K562 (cell line): Measurements from ENCODE around the gene PRKACG. TPM values are rescaled to one million over a fixed set of nuclear protein-coding genes. Genes with fewer than 3 reads are reported as not detected.

ENCODE experiments used
- BRD9 ChIP-seq: fragments of 450-650 bp; IDR thresholded peaks from 2 replicates; pipeline ENCODE4 v1.6.1; 2018; ENCODE audit warnings: low read depth; ENCODE audit not compliant: partially characterized antibody
- FOXK2 ChIP-seq, 2 experiments: fragments of 450-650 bp; IDR thresholded peaks in 1 of 2; conservative IDR thresholded peaks in 1 of 2; 2 replicates each; pipeline ENCODE4 v1.6.1; 2016; ENCODE audit warnings: low read depth in 2 of 2, mild to moderate bottlenecking in 1 of 2
- GATAD2A ChIP-seq: fragments of 450-650 bp; IDR thresholded peaks from 2 replicates; pipeline ENCODE4 v1.6.1; 2017
- HMG20B ChIP-seq: fragments of 250-450 bp; sonication (Bioruptor Pico); IDR thresholded peaks from 2 replicates; pipeline ENCODE4 v1.5.0; 2021; ENCODE audit warnings: mild to moderate bottlenecking
- JUNB ChIP-seq: fragments of 450-650 bp; formaldehyde crosslinking; conservative IDR thresholded peaks from 2 replicates; pipeline ENCODE4 v1.4.0; 2020; ENCODE audit warnings: mild to moderate bottlenecking
- MCM3 ChIP-seq: fragments of 450-650 bp; IDR thresholded peaks from 2 replicates; pipeline ENCODE4 v1.6.1; 2016
- NCOA4 ChIP-seq: fragments of 450-650 bp; IDR thresholded peaks from 2 replicates; pipeline ENCODE4 v1.6.1; 2018; ENCODE audit warnings: mild to moderate bottlenecking; ENCODE audit not compliant: partially characterized antibody
- NFE2 ChIP-seq: IDR thresholded peaks from 2 replicates; pipeline ENCODE4 v1.6.1; 2014; ENCODE audit warnings: antibody characterized with exemption, low read depth
- PHF20 ChIP-seq: fragments of 450-650 bp; IDR thresholded peaks from 2 replicates; pipeline ENCODE4 v1.6.1; 2018; ENCODE audit not compliant: partially characterized antibody
- RNF2 ChIP-seq: sonication (generic); IDR thresholded peaks from 2 replicates; pipeline ENCODE4 v1.6.1; 2016
- STAT5B ChIP-seq: fragments of 250-450 bp; sonication (Bioruptor Pico); IDR thresholded peaks from 2 replicates; pipeline ENCODE4 v1.8.0; 2021; ENCODE audit warnings: mild to moderate bottlenecking, inconsistent platforms
- ZBTB1 ChIP-seq: sonication (generic); formaldehyde crosslinking; IDR thresholded peaks from 2 replicates; pipeline ENCODE4 v1.8.1; 2023; ENCODE audit warnings: missing genetic modification reagents, low read depth, mild to moderate bottlenecking, borderline replicate concordance
- ZFP36 ChIP-seq: fragments of 150-350 bp; IDR thresholded peaks from 2 replicates; pipeline ENCODE4 v1.6.1; 2018; ENCODE audit warnings: low read length, low read depth; ENCODE audit not compliant: partially characterized antibody
- ZZZ3 ChIP-seq: fragments of 450-650 bp; IDR thresholded peaks from 2 replicates; pipeline ENCODE4 v1.6.1; 2016; ENCODE audit warnings: antibody characterized with exemption, mild to moderate bottlenecking, moderate library complexity
- polyA plus RNA-seq, 8 experiments: library from polyadenylated mRNA; depleted of rRNA in 4 of 8; stranded (reverse) in 5 of 8; unstranded in 3 of 8; fragments of >200 nt; fragmentation: Nextera tagmentation in 2 of 8; fragmentation: Illumina TruSeq in 1 of 8; extraction: Ambion mirVana in 2 of 8; extraction: Trizol in 1 of 8; gene quantifications; 2 replicates each; pipeline versions ENCODE4 v1.2.1 to v1.2.3, GENCODE V29; 2011 to 2014; ENCODE audit warnings: inconsistent platforms in 1 of 8, missing spikeins in 1 of 8
- total RNA-seq, 7 experiments: library from RNA; depleted of rRNA in 6 of 7; stranded (reverse); fragments of >200 nt in 6 of 7; fragmentation: Illumina TruSeq in 2 of 7; extraction: Trizol in 2 of 7; gene quantifications; 2 replicates each; pipeline versions ENCODE4 v1.2.1 to v1.2.3, GENCODE V29; 2011 to 2021; ENCODE audit warnings: low replicate concordance in 1 of 7
- TF ChIP-seq, protein P1 (sequence below), 2 experiments: fragments of 450-650 bp; IDR thresholded peaks; 2 replicates each; pipeline ENCODE4 v1.6.1; 2016; ENCODE audit warnings: mild to moderate bottlenecking in 2 of 2, borderline replicate concordance in 1 of 2, low read depth in 1 of 2, moderate library complexity in 1 of 2
- TF ChIP-seq, protein P2 (sequence below): sonication (generic); formaldehyde crosslinking; IDR thresholded peaks from 2 replicates; pipeline ENCODE4 v1.8.0; 2022; ENCODE audit warnings: mild to moderate bottlenecking, missing genetic modification reagents

Gene PRKACG
- total and polyA plus RNA-seq, 9 of the 15 experiments (the other 6 are each of a cell fraction or from before 2014, with no cell fraction given) = not detected

DNA sequence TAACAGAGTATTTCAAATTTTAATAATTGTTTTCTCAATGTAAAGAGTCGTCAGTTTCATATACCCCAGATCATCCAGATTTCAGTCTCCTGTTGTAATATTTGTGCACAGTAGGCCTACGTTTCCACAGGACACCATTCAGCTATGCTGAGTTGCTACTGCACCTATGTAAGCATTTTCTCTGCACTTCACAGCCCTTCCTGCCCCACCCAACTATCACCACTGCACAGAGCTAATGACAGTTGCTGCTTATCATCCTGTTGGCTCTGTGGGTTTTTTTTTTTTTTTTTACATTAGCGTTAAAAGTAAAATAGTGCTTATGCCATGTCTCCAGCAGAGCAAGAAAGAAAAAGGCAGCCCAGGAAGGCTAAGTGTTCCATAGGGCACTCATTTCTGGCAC, 5.9 kb upstream of the PRKACG start (continued):
- TF ChIP-seq, protein P1, sequence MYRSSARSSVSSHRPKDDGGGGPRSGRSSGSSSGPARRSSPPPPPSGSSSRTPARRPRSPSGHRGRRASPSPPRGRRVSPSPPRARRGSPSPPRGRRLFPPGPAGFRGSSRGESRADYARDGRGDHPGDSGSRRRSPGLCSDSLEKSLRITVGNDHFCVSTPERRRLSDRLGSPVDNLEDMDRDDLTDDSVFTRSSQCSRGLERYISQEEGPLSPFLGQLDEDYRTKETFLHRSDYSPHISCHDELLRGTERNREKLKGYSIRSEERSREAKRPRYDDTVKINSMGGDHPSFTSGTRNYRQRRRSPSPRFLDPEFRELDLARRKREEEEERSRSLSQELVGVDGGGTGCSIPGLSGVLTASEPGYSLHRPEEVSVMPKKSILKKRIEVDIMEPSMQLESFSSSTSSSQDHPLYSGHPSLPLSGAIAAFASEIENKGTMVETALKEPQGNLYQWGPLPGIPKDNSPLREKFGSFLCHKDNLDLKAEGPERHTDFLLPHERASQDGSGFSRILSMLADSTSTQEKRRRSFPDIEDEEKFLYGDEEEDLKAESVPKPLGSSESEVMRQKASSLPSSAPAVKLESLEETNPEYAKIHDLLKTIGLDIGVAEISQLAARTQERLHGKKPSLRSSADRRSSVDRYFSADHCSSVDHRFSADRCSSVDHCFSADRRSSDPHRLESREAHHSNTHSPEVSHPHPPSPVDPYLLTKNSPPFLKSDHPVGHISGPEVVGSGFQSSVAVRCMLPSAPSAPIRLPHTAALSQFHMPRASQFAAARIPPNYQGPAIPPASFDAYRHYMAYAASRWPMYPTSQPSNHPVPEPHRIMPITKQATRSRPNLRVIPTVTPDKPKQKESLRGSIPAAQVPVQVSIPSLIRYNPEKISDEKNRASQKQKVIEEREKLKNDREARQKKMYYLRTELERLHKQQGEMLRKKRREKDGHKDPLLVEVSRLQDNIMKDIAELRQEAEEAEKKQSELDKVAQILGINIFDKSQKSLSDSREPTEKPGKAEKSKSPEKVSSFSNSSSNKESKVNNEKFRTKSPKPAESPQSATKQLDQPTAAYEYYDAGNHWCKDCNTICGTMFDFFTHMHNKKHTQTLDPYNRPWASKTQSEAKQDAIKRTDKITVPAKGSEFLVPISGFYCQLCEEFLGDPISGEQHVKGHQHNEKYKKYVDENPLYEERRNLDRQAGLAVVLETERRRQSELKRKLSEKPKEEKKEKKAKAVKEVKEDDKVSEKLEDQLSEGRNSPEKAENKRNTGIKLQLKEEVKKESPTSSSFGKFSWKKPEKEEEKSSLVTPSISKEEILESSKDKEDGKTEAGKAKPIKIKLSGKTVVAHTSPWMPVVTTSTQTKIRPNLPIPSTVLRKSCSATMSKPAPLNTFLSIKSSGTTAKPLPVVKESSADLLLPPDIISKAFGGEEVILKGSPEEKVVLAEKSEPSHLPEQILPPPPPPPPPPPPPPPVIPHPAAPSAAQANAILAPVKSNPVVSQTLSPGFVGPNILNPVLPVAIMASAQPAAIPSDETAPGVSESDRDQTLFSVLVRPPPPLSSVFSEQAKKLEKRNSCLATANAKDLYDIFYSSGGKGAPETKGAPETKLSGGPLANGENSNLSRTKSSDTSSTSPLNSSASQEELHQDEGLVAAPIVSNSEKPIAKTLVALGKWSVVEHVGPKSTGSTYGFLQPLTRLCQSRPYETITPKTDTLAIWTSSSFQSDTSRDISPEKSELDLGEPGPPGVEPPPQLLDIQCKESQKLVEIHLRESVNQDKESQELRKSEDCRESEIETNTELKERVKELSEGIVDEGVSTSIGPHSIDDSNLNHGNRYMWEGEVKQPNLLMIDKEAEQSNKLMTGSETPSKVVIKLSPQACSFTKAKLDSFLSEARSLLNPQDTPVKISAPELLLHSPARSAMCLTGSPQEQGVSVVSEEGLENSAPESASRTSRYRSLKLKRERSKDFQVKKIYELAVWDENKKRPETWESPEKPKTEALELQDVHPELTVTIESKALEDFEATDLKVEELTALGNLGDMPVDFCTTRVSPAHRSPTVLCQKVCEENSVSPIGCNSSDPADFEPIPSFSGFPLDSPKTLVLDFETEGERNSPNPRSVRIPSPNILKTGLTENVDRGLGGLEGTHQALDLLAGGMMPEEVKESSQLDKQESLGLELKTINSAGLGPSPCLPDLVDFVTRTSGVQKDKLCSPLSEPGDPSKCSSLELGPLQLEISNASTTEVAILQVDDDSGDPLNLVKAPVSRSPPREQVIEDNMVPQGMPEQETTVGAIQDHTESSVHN (IDR thresholded peaks at IDR 0.05; ENCODE audit: borderline replicate concordance in 1 of 2, low read depth in 1 of 2) = no peak
- TF ChIP-seq BRD9 (no peak), FOXK2 (conservative IDR thresholded peaks at IDR 0.05 in 1 of 2, IDR thresholded peaks at IDR 0.05 in 1 of 2; ENCODE audit: low read depth in 2 of 2) (no peak), NFE2 (peak; percentile 65), PHF20 (no peak), RNF2 (peak; percentile 90; the same call in 1 of the 2 replicates), ZZZ3 (no peak), HMG20B (no peak), NCOA4 (no peak), GATAD2A (no peak), MCM3 (no peak), ZFP36 (no peak), ZBTB1 (CRISPR knock-in tag) (no peak), STAT5B (CRISPR knock-in tag) (no peak), JUNB (CRISPR knock-in tag) (no peak)
- TF ChIP-seq, protein P2, sequence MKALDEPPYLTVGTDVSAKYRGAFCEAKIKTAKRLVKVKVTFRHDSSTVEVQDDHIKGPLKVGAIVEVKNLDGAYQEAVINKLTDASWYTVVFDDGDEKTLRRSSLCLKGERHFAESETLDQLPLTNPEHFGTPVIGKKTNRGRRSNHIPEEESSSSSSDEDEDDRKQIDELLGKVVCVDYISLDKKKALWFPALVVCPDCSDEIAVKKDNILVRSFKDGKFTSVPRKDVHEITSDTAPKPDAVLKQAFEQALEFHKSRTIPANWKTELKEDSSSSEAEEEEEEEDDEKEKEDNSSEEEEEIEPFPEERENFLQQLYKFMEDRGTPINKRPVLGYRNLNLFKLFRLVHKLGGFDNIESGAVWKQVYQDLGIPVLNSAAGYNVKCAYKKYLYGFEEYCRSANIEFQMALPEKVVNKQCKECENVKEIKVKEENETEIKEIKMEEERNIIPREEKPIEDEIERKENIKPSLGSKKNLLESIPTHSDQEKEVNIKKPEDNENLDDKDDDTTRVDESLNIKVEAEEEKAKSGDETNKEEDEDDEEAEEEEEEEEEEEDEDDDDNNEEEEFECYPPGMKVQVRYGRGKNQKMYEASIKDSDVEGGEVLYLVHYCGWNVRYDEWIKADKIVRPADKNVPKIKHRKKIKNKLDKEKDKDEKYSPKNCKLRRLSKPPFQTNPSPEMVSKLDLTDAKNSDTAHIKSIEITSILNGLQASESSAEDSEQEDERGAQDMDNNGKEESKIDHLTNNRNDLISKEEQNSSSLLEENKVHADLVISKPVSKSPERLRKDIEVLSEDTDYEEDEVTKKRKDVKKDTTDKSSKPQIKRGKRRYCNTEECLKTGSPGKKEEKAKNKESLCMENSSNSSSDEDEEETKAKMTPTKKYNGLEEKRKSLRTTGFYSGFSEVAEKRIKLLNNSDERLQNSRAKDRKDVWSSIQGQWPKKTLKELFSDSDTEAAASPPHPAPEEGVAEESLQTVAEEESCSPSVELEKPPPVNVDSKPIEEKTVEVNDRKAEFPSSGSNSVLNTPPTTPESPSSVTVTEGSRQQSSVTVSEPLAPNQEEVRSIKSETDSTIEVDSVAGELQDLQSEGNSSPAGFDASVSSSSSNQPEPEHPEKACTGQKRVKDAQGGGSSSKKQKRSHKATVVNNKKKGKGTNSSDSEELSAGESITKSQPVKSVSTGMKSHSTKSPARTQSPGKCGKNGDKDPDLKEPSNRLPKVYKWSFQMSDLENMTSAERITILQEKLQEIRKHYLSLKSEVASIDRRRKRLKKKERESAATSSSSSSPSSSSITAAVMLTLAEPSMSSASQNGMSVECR (CRISPR knock-in tag) = no peak
